Esophagus (tissue), 2 donors: ENCODE data around the gene CACNA2D1. TPM values are rescaled to one million over a fixed set of nuclear protein-coding genes. Genes with fewer than 3 reads are reported as not detected.
"Not testable (repeated sequence)": the region's sequence is repeated elsewhere in the genome, so short reads cannot be mapped to it uniquely, and the experiment has no call there.

Source experiments
- H3K27ac ChIP-seq, 2 donors: one replicate each; pipeline ENCODE4 v1.5.1; 2013; ENCODE audit warnings: low read depth in 2 of 2, mild to moderate bottlenecking in 2 of 2, inconsistent platforms in 1 of 2, low read length in 1 of 2, moderate library complexity in 1 of 2
- H3K27me3 ChIP-seq, 2 donors: one replicate each; pipeline ENCODE4 v1.6.1; 2013; ENCODE audit warnings: low read length in 2 of 2, control low read depth in 1 of 2, mild to moderate bottlenecking in 1 of 2; ENCODE audit not compliant: insufficient read depth in 2 of 2, control insufficient read depth in 1 of 2
- H3K36me3 ChIP-seq, 2 donors: one replicate each; pipeline ENCODE4 v1.6.1; 2013; ENCODE audit warnings: low read length in 1 of 2; ENCODE audit not compliant: control insufficient read depth in 2 of 2, insufficient read depth in 2 of 2
- H3K4me1 ChIP-seq, 2 donors: one replicate each; pipeline ENCODE4 v1.6.1; 2013; ENCODE audit warnings: low read length in 1 of 2; ENCODE audit not compliant: control insufficient read depth in 2 of 2, insufficient read depth in 2 of 2
- H3K4me3 ChIP-seq, 2 donors: one replicate each; pipeline ENCODE4 v1.5.1; 2013; ENCODE audit warnings: low read length in 2 of 2, mild to moderate bottlenecking in 2 of 2, low read depth in 1 of 2, moderate library complexity in 1 of 2
- H3K9me3 ChIP-seq, 2 donors: one replicate each; pipeline ENCODE4 v1.6.1; 2013; ENCODE audit warnings: mild to moderate bottlenecking in 2 of 2, low read depth in 1 of 2, low read length in 1 of 2, moderate library complexity in 1 of 2; ENCODE audit not compliant: control insufficient read depth in 2 of 2, insufficient read depth in 1 of 2
- WGBS, 2 donors: extraction: QIAGEN DNeasy Blood & Tissue Kit; methylation state at CpG; one replicate each; pipeline ENCODE4 v1.1.7; 2013; 5-methylcytosine and 5-hydroxymethylcytosine counted together
- polyA plus RNA-seq, 2 donors: library from polyadenylated mRNA; stranded (reverse); fragments of 200-250 nt; gene quantifications; one replicate each; pipeline ENCODE4 v1.2.3, GENCODE V29; 2013
- donor health status: healthy with polysubstance abuse.
- donor health status: Bipolar disorder and iron deficiency.

CACNA2D1 gene
- polyA plus RNA-seq, 2 donors, result 0.90 to 1.3 TPM

- no peaks in the 10 kb centered on the region for H3K27me3 ChIP-seq
- H3K36me3 ChIP-seq, result no peaks in the 10 kb centered on the region
- H3K4me1 ChIP-seq, result peaks cover 0 to 2% of the 10 kb centered on the region in 2 donors
- WGBS, 2 donors, result 80 to 85% methylated on average over 5 of the region's 5 CpGs
- no peak overlapping the region for H3K27ac ChIP-seq
- no peaks in the 10 kb centered on the region for H3K9me3 ChIP-seq
- H3K4me3 ChIP-seq, result no peak overlapping the region
Measured at GRCh38 chr7:82438521-82438920, 5.1 kb downstream of the CACNA2D1 start.

- H3K27ac ChIP-seq, result no peak overlapping the region
- H3K9me3 ChIP-seq, result no peaks in the 10 kb centered on the region
- H3K4me3 ChIP-seq, result no peak overlapping the region
- 91 to 92% methylated on average over 5 of the region's 5 CpGs for WGBS, 2 donors
- H3K36me3 ChIP-seq, result no peaks in the 10 kb centered on the region
- no peaks in the 10 kb centered on the region for H3K27me3 ChIP-seq
- H3K4me1 ChIP-seq, result no peaks in the 10 kb centered on the region
Measured at GRCh38 chr7:82435769-82436168, 7.8 kb downstream of the CACNA2D1 start.

GRCh38 chr7:82434275-82435022 lies 9.1 kb downstream of the CACNA2D1 start:
- H3K9me3 ChIP-seq, result no peaks in the 10 kb centered on the region
- no peak overlapping the region for H3K4me3 ChIP-seq
- H3K27ac ChIP-seq, result no peak overlapping the region
- no peaks in the 10 kb centered on the region for H3K4me1 ChIP-seq
- WGBS, 2 donors, result 80 to 82% methylated on average over 4 of the region's 4 CpGs
- H3K27me3 ChIP-seq, result no peaks in the 10 kb centered on the region
- no peaks in the 10 kb centered on the region for H3K36me3 ChIP-seq

GRCh38 chr7:82433507-82433906 lies 10.1 kb downstream of the CACNA2D1 start:
- no peaks in the 10 kb centered on the region for H3K36me3 ChIP-seq
- H3K9me3 ChIP-seq, result no peaks in the 10 kb centered on the region
- no peaks in the 10 kb centered on the region for H3K4me1 ChIP-seq
- H3K27me3 ChIP-seq, result no peaks in the 10 kb centered on the region
- no peak overlapping the region for H3K27ac ChIP-seq
- 79 to 95% methylated on average over 1 of the region's 1 CpG for WGBS, 2 donors
- H3K4me3 ChIP-seq, result no peak overlapping the region

- not testable (repeated sequence) for H3K27ac ChIP-seq, H3K9me3 ChIP-seq, H3K4me1 ChIP-seq, H3K27me3 ChIP-seq, H3K4me3 ChIP-seq, H3K36me3 ChIP-seq
- WGBS, 2 donors, result 95 to 97% methylated on average over 9 of the region's 9 CpGs
Measured at GRCh38 chr7:82432743-82433142, 10.8 kb downstream of the CACNA2D1 start.

- no peaks in the 10 kb centered on the region for H3K36me3 ChIP-seq
- H3K4me1 ChIP-seq, result no peaks in the 10 kb centered on the region
- 70 to 73% methylated on average over 9 of the region's 9 CpGs for WGBS, 2 donors
- H3K27ac ChIP-seq, result no peak overlapping the region
- H3K27me3 ChIP-seq, result no peaks in the 10 kb centered on the region
- H3K9me3 ChIP-seq, result no peaks in the 10 kb centered on the region
- no peak overlapping the region for H3K4me3 ChIP-seq
Measured at GRCh38 chr7:82430500-82431465, 12.8 kb downstream of the CACNA2D1 start.

GRCh38 chr7:82429408-82429807 lies 14.2 kb downstream of the CACNA2D1 start:
- no peaks in the 10 kb centered on the region for H3K27me3 ChIP-seq
- H3K4me1 ChIP-seq, result no peaks in the 10 kb centered on the region
- H3K36me3 ChIP-seq, result no peaks in the 10 kb centered on the region
- no peak overlapping the region for H3K27ac ChIP-seq
- H3K4me3 ChIP-seq, result no peak overlapping the region
- WGBS, 2 donors, result 74 to 82% methylated on average over 5 of the region's 5 CpGs
- no peaks in the 10 kb centered on the region for H3K9me3 ChIP-seq

- no peaks in the 10 kb centered on the region for H3K36me3 ChIP-seq
- no peaks in the 10 kb centered on the region for H3K27me3 ChIP-seq
- WGBS, 2 donors, result 74 to 79% methylated on average over 2 of the region's 2 CpGs
- no peaks in the 10 kb centered on the region for H3K9me3 ChIP-seq
- H3K4me3 ChIP-seq, result no peak overlapping the region
- H3K27ac ChIP-seq, result no peak overlapping the region
- H3K4me1 ChIP-seq, result no peaks in the 10 kb centered on the region
Measured at GRCh38 chr7:82428186-82428961, 15.2 kb downstream of the CACNA2D1 start.

GRCh38 chr7:82423446-82423845 lies 20.1 kb downstream of the CACNA2D1 start:
- H3K9me3 ChIP-seq, result no peaks in the 10 kb centered on the region
- no peaks in the 10 kb centered on the region for H3K4me1 ChIP-seq
- H3K27me3 ChIP-seq, result no peaks in the 10 kb centered on the region
- 71 to 78% methylated on average over 5 of the region's 5 CpGs for WGBS, 2 donors
- no peaks in the 10 kb centered on the region for H3K36me3 ChIP-seq
- no peak overlapping the region for H3K4me3 ChIP-seq
- H3K27ac ChIP-seq, result no peak overlapping the region
